C4-2B (cell line): Measurements from ENCODE around the gene FOXD2.

ENCODE experiments used
- ZFX ChIP-seq: fragments of 450-650 bp; IDR thresholded peaks from 2 replicates; pipeline ENCODE4 v1.6.1; 2017
- TF ChIP-seq, protein P1 (sequence below): fragments of 450-650 bp; conservative IDR thresholded peaks from 2 replicates; pipeline ENCODE4 v1.5.1; 2017; ENCODE audit warnings: mild to moderate bottlenecking

DNA sequence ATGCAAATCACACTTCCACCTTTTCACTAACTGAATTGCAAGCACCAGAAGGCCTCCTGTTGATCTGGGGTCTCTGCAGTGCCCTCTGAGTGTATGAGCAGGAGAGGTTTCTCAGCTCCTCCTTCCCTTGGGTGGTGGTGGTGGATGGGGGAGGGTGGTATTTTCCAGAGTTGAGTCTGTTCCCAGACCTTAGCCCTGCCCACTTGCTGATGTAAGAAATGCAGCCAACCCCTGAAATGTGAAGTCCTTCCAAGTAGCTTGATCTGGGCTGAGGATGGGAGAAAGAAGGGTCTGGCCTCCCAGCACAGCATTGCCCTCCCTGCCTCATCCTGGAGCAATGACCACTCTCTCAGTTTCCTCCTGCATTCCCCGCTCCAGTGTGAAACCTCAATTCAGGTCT is 6.3 kb upstream of the FOXD2 start:
- TF ChIP-seq, protein P1, sequence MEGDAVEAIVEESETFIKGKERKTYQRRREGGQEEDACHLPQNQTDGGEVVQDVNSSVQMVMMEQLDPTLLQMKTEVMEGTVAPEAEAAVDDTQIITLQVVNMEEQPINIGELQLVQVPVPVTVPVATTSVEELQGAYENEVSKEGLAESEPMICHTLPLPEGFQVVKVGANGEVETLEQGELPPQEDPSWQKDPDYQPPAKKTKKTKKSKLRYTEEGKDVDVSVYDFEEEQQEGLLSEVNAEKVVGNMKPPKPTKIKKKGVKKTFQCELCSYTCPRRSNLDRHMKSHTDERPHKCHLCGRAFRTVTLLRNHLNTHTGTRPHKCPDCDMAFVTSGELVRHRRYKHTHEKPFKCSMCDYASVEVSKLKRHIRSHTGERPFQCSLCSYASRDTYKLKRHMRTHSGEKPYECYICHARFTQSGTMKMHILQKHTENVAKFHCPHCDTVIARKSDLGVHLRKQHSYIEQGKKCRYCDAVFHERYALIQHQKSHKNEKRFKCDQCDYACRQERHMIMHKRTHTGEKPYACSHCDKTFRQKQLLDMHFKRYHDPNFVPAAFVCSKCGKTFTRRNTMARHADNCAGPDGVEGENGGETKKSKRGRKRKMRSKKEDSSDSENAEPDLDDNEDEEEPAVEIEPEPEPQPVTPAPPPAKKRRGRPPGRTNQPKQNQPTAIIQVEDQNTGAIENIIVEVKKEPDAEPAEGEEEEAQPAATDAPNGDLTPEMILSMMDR: no peak
- no peak for TF ChIP-seq ZFX
